GM23248 (cell line): ENCODE measurements around the gene HNRNPA1L2. TPM values are rescaled to one million over a fixed set of nuclear protein-coding genes. Genes with fewer than 3 reads are reported as not detected.
"Not testable (repeated sequence)": the region's sequence is repeated elsewhere in the genome, so short reads cannot be mapped to it uniquely, and the experiment has no call there.

ENCODE experiments used
- DNase-seq: peaks from one replicate; pipeline ENCODE4 v3.0.0-alpha.2; 2015
- H2AFZ ChIP-seq: fragments of 200-600 bp; sonication (generic); 2 replicates; pipeline ENCODE4 v1.6.1; 2016; ENCODE audit warnings: antibody characterized with exemption
- H3F3A ChIP-seq: fragments of 200-600 bp; sonication (generic); 2 replicates; pipeline ENCODE4 v1.6.1; 2016; ENCODE audit warnings: mild to moderate bottlenecking, antibody characterized with exemption, mixed run types; ENCODE audit not compliant: insufficient read depth
- H3K27ac ChIP-seq: fragments of 200-600 bp; sonication (generic); 2 replicates; pipeline ENCODE4 v1.5.1; 2016; ENCODE audit warnings: mild to moderate bottlenecking
- H3K27me3 ChIP-seq: fragments of 200-600 bp; sonication (generic); replicated peaks from 2 replicates; pipeline ENCODE4 v1.6.1; 2016; ENCODE audit warnings: mild to moderate bottlenecking; ENCODE audit not compliant: insufficient read depth
- H3K36me3 ChIP-seq: fragments of 200-600 bp; sonication (generic); 2 replicates; pipeline ENCODE4 v1.6.1; 2016; ENCODE audit warnings: low read depth, mild to moderate bottlenecking
- H3K4me1 ChIP-seq: fragments of 200-600 bp; sonication (generic); 2 replicates; pipeline ENCODE4 v1.6.1; 2016; ENCODE audit warnings: mild to moderate bottlenecking; ENCODE audit not compliant: insufficient read depth
- H3K4me2 ChIP-seq: fragments of 200-600 bp; sonication (generic); one replicate; pipeline ENCODE4 v1.6.1; 2016; ENCODE audit warnings: mild to moderate bottlenecking; ENCODE audit not compliant: unreplicated experiment
- H3K4me3 ChIP-seq: fragments of 200-600 bp; sonication (generic); 2 replicates; pipeline ENCODE4 v1.5.1; 2016; ENCODE audit warnings: mild to moderate bottlenecking
- H3K79me2 ChIP-seq: fragments of 200-600 bp; sonication (generic); 2 replicates; pipeline ENCODE4 v1.6.1; 2016; ENCODE audit warnings: mild to moderate bottlenecking; ENCODE audit not compliant: insufficient read depth
- H3K9ac ChIP-seq: fragments of 200-600 bp; sonication (generic); 2 replicates; pipeline ENCODE4 v1.6.1; 2016; ENCODE audit warnings: mild to moderate bottlenecking
- H3K9me2 ChIP-seq: fragments of 200-600 bp; sonication (generic); 2 replicates; pipeline ENCODE4 v1.6.1; 2016; ENCODE audit warnings: mixed run types, mild to moderate bottlenecking, moderate library complexity; ENCODE audit not compliant: insufficient read depth
- H3K9me3 ChIP-seq: fragments of 200-600 bp; sonication (generic); one replicate; pipeline ENCODE4 v1.6.1; 2017; ENCODE audit warnings: low read depth
- H4K20me1 ChIP-seq: fragments of 200-600 bp; sonication (generic); 2 replicates; pipeline ENCODE4 v1.6.0; 2016; ENCODE audit not compliant: insufficient read depth
- EZH2 ChIP-seq: fragments of 200-600 bp; sonication (generic); IDR thresholded peaks from 2 replicates; pipeline ENCODE4 v1.6.1; 2018; ENCODE audit warnings: antibody characterized with exemption, mild to moderate bottlenecking; ENCODE audit not compliant: insufficient read depth, poor library complexity, severe bottlenecking
- EZH2phosphoT487 ChIP-seq: fragments of 200-600 bp; sonication (generic); IDR thresholded peaks from 2 replicates; pipeline ENCODE4 v1.6.1; 2018; ENCODE audit warnings: antibody characterized with exemption, moderate library complexity, mild to moderate bottlenecking, low read depth; ENCODE audit not compliant: insufficient read depth
- WGBS, 2 experiments: methylation state at CpG; one replicate each; pipeline ENCODE4 v1.1.6; 2015 to 2017; ENCODE audit warnings: low lambda C conversion rate in 2 of 2, low coverage in 1 of 2; ENCODE audit errors: missing lambda C conversion rate in 2 of 2; 5-methylcytosine and 5-hydroxymethylcytosine counted together
- in situ Hi-C: fragments of 300-500 bp; cut with MboI; formaldehyde crosslinking; loops from 2 replicates; pipeline ENCODE4 v1.15.0; 2020
- polyA plus RNA-seq: library from polyadenylated mRNA; unstranded; fragments of >200 nt; fragmentation: Nextera tagmentation; extraction: Ambion mirVana; gene quantifications from 2 replicates; pipeline ENCODE4 v1.2.1, GENCODE V29; 2016
- total RNA-seq: library from RNA; depleted of rRNA; stranded (reverse); fragments of >200 nt; shearing (Covaris generic); gene quantifications from 2 replicates; pipeline ENCODE4 v1.2.3, GENCODE V29; 2014

The HNRNPA1L2 gene
- total and polyA plus RNA-seq, 2 experiments from 2014 or later: 1.2 to 8.5 TPM

- H4K20me1 ChIP-seq, H2AFZ ChIP-seq, H3K4me2 ChIP-seq, H3K9me3 ChIP-seq, H3K4me1 ChIP-seq, H3K36me3 ChIP-seq, in situ Hi-C loops, DNase-seq, H3K79me2 ChIP-seq, H3K9ac ChIP-seq, H3K27ac ChIP-seq, H3K27me3 ChIP-seq, H3K9me2 ChIP-seq, H3K4me3 ChIP-seq, H3F3A ChIP-seq: not testable (repeated sequence)
- 73 to 78% methylated on average over 8 of the region's 8 CpGs for WGBS, 2 experiments
These were observed 34.0 kb upstream of the HNRNPA1L2 start for GRCh38 chr13:52608184-52608583.

GRCh38 chr13:52609013-52609606, 33.1 kb upstream of the HNRNPA1L2 start:
- H4K20me1 ChIP-seq, H3K4me1 ChIP-seq, in situ Hi-C loops, H3K27ac ChIP-seq, H3K36me3 ChIP-seq, H2AFZ ChIP-seq, H3K9me2 ChIP-seq, H3K4me2 ChIP-seq, H3K9ac ChIP-seq, H3K27me3 ChIP-seq, H3K4me3 ChIP-seq, H3K9me3 ChIP-seq, H3K79me2 ChIP-seq, H3F3A ChIP-seq: not testable (repeated sequence)
- WGBS, 2 experiments: 74 to 76% methylated on average over 10 of the region's 10 CpGs
- DNase-seq: peak; percentile 50

GRCh38 chr13:52610158-52610557, 32.1 kb upstream of the HNRNPA1L2 start:
- H3K9me3 ChIP-seq, H3K27ac ChIP-seq, H3K4me3 ChIP-seq, H3K27me3 ChIP-seq, H3K79me2 ChIP-seq, DNase-seq, H4K20me1 ChIP-seq, H3F3A ChIP-seq, H3K4me1 ChIP-seq, H3K9ac ChIP-seq, in situ Hi-C loops, H3K4me2 ChIP-seq, H3K36me3 ChIP-seq, H2AFZ ChIP-seq, H3K9me2 ChIP-seq: not testable (repeated sequence)
- 89 to 91% methylated on average over 5 of the region's 5 CpGs for WGBS, 2 experiments

DNA sequence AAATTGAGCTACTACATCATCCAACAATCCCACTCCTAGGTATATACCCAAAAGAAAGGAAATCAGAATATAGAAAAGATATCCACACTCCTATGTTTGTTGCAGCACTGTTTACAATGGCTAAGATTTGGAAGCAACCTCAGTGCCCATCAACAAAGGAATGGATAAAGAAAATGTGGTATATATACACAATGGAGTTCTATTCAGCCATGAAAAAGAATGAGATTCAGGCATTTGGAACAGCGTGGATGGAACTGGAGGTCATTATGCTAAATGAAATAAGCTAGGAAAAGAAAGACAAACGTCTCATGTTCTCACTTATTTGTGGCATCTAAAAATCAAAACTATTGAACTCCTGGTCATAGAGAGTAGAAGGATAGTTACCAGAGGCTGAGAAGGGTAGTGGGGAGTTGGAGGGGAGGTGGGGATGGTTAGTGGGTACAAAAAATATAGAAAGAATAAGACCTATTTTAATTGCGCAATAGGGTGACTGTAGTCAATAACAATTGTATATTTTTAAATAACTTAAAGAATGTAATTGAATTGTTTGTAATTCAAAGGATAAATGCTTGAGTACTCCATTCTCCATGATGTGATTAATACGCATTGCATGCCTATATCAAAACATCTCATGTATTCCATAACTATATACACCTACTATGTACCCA, 27.0 kb upstream of the HNRNPA1L2 start:
- Histone ChIP-seq H2AFZ (no peak overlapping the region), H3K9me3 (no peaks in the 10 kb centered on the region), H3K27me3 (no peaks in the 10 kb centered on the region), H3K4me2 (no peak overlapping the region), H3K9me2 (no peaks in the 10 kb centered on the region), H4K20me1 (no peaks in the 10 kb centered on the region), H3F3A (peaks cover 8% of the 10 kb centered on the region; the same call in 1 of the 2 replicates), H3K79me2 (peaks cover 27% of the 10 kb centered on the region), H3K4me1 (0 out of 2 replicates have a peak, but pooled peaks cover 3% of the 10 kb centered on the region), H3K27ac (no peak overlapping the region), H3K9ac (no peak overlapping the region), H3K4me3 (no peak overlapping the region), H3K36me3 (no peaks in the 10 kb centered on the region)
- in situ Hi-C loops: no loop called here
- DNase-seq: no peak
- TF ChIP-seq EZH2phosphoT487 (no peak), EZH2 (no peak)
- 93 to 95% methylated on average over 4 of the region's 4 CpGs for WGBS, 2 experiments

DNA sequence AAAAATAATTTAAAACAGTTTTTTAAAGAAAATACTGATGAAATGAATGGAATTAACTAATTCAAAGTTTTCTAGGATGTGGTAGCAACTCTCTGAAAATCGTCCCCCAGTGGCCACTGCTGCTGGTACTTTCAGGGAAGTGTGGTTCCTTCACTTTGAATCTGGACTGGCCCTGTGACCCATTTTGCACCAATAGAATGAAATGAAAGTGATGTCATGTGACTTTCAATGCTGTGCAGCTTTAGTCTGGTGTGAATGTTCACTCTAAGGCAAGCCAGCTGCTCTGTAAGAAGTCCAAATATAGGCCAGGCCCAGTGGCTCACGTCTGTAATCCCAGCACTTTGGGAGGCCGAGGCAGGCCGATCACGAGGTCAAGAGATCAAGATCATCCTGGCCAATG, 26.4 kb upstream of the HNRNPA1L2 start:
- 83% methylated on average over 5 of the region's 5 CpGs for WGBS, 2 experiments
- H3K4me3 ChIP-seq: no peak overlapping the region
- H3K79me2 ChIP-seq: peaks cover 32% of the 10 kb centered on the region
- no peaks in the 10 kb centered on the region for H3K9me2 ChIP-seq
- DNase-seq: no peak
- in situ Hi-C loops: no loop called here
- 0 out of 2 replicates have a peak, but pooled peaks cover 3% of the 10 kb centered on the region for H3K4me1 ChIP-seq
- no peaks in the 10 kb centered on the region for H4K20me1 ChIP-seq
- H3K4me2 ChIP-seq: no peak overlapping the region
- H3K9ac ChIP-seq: no peak overlapping the region
- H3K27ac ChIP-seq: no peak overlapping the region
- no peaks in the 10 kb centered on the region for H3K27me3 ChIP-seq
- no peaks in the 10 kb centered on the region for H3K36me3 ChIP-seq
- TF ChIP-seq EZH2: no peak
- TF ChIP-seq EZH2phosphoT487: no peak
- no peaks in the 10 kb centered on the region for H3K9me3 ChIP-seq
- H2AFZ ChIP-seq: no peak overlapping the region
- H3F3A ChIP-seq: peaks cover 8% of the 10 kb centered on the region; the same call in 1 of the 2 replicates
